CD4-positive, alpha-beta T cell (primary cell): ENCODE results near the gene MLLT6. TPM values are rescaled to one million over a fixed set of nuclear protein-coding genes. Genes with fewer than 3 reads are reported as not detected.

Experiments used
- ATAC-seq: fragments of 200-7000 bp; cut with Tn5 transposase; one replicate; pipeline ENCODE4 v1.10.0; 2022; ENCODE audit warnings: mild to moderate bottlenecking; ENCODE audit not compliant: poor library complexity
- CTCF ChIA-PET: fragments of 350-600 bp; sonication (Branson Sonifier 250); formaldehyde crosslinking; loops from one replicate; lab custom pipeline; 2021; ENCODE audit warnings: antibody characterized with exemption, inconsistent platforms; lab: Charles Lee
- POLR2A ChIA-PET: fragments of 350-600 bp; sonication (Branson Sonifier 250); formaldehyde crosslinking; loops from one replicate; lab custom pipeline; 2021; ENCODE audit warnings: antibody characterized with exemption, inconsistent platforms; lab: Charles Lee
- DNase-seq, 14 experiments: peaks; one replicate each; pipeline ENCODE4 v3.0.0-alpha.2; 2013 to 2020; ENCODE audit warnings: mixed read lengths in 2 of 14
- H3K27ac ChIP-seq, 2 donors: one replicate each; pipeline versions ENCODE4 v1.5.1 to v1.7.0; 2013; ENCODE audit warnings: low read length in 2 of 2, low read depth in 1 of 2, mild to moderate bottlenecking in 1 of 2
- H3K27me3 ChIP-seq, 2 experiments: 1 replicate in 1 of 2; 2 replicates in 1 of 2; pipeline versions ENCODE4 v1.6.1 to v1.7.0; 2013; ENCODE audit warnings: low read length in 2 of 2, control low read depth in 1 of 2, mild to moderate bottlenecking in 1 of 2, moderate library complexity in 1 of 2; ENCODE audit not compliant: insufficient read depth in 2 of 2, control insufficient read depth in 1 of 2
- H3K36me3 ChIP-seq: one replicate; pipeline ENCODE4 v1.6.1; 2013; ENCODE audit warnings: low read length, control low read depth; ENCODE audit not compliant: insufficient read depth
- H3K4me1 ChIP-seq: one replicate; pipeline ENCODE4 v1.6.1; 2013; ENCODE audit warnings: low read length, control low read depth; ENCODE audit not compliant: insufficient read depth
- H3K4me3 ChIP-seq: one replicate; pipeline ENCODE4 v1.5.1; 2013; ENCODE audit warnings: mild to moderate bottlenecking, low read length, moderate library complexity
- H3K9me3 ChIP-seq, 2 experiments: 1 replicate in 1 of 2; 2 replicates in 1 of 2; pipeline versions ENCODE4 v1.6.1 to v1.7.0; 2013; ENCODE audit warnings: low read length in 2 of 2, mild to moderate bottlenecking in 2 of 2, control low read depth in 1 of 2, moderate library complexity in 1 of 2; ENCODE audit not compliant: control insufficient read depth in 1 of 2, insufficient read depth in 1 of 2
- H3K27ac Mint-ChIP-seq: one replicate; pipeline ENCODE4 v1.8.0; 2020; ENCODE audit warnings: mixed read lengths
- H3K27me3 Mint-ChIP-seq: one replicate; pipeline ENCODE4 v1.8.0; 2021; ENCODE audit warnings: mixed read lengths
- H3K36me3 Mint-ChIP-seq: one replicate; pipeline ENCODE4 v1.8.0; 2021; ENCODE audit warnings: low read depth, mixed read lengths
- H3K4me1 Mint-ChIP-seq: one replicate; pipeline ENCODE4 v1.8.0; 2021; ENCODE audit warnings: low read depth, mixed read lengths
- H3K4me3 Mint-ChIP-seq: one replicate; pipeline ENCODE4 v1.8.0; 2020; ENCODE audit warnings: mild to moderate bottlenecking, mixed read lengths
- H3K9me3 Mint-ChIP-seq: one replicate; pipeline ENCODE4 v1.8.0; 2020; ENCODE audit warnings: mixed read lengths
- CTCF ChIP-seq: fragments of 200-600 bp; IDR thresholded peaks from one replicate; pipeline ENCODE4 v1.8.0; 2022; ENCODE audit warnings: antibody characterized with exemption, mild to moderate bottlenecking
- intact Hi-C, 2 experiments: fragments of 100-400 bp; cut with DNase I in 1 of 2; cut with micrococcal nuclease in 1 of 2; formaldehyde crosslinking; loops; one replicate each; pipeline versions ENCODE4 v1.15.1 to v1.9.0; 2023 to 2025; cut with DNase I, micrococcal nuclease
- total RNA-seq, 174 experiments: library from RNA in 2 of 174; stranded (reverse) in 2 of 174; gene quantifications; one replicate each; pipeline ENCODE4 v1.2.3 and lab custom pipeline; 2021 to 2026

MLLT6 gene
- total RNA-seq, 2 experiments from 2014 or later, result 321 to 324 TPM

- no peaks in the 10 kb centered on the region for H3K9me3 ChIP-seq
- H3K27ac Mint-ChIP-seq, result peak overlapping the region; percentile 40
- H3K4me3 ChIP-seq, result no peak overlapping the region
- ChIA-PET POLR2A (interaction anchor here (1.2 to 2.1 kb wide), 6 partner anchors 17 to 176 kb away, joined by 4 to 18 read pairs (median 7); partner anchors contain the start of gene MLLT6), CTCF (interaction anchor here (0.8 to 2.8 kb wide), 17 partner anchors 12 to 419 kb away, joined by 3 to 70 read pairs (median 4); partner anchors contain the start of gene EPOP)
- no peak for TF ChIP-seq CTCF
- no peak overlapping the region for H3K27ac ChIP-seq
- H3K4me1 Mint-ChIP-seq, result peaks cover 56% of the 10 kb centered on the region
- no peaks in the 10 kb centered on the region for H3K27me3 ChIP-seq
- no peaks in the 10 kb centered on the region for H3K27me3 Mint-ChIP-seq
- ATAC-seq (no peak), DNase-seq (peak in 5 of 14 experiments; percentile 29 to 68 (median 58))
- peaks cover 51% of the 10 kb centered on the region for H3K4me1 ChIP-seq
- H3K36me3 ChIP-seq, result peaks cover 8% of the 10 kb centered on the region
- H3K9me3 Mint-ChIP-seq, result no peaks in the 10 kb centered on the region
- peaks cover 4% of the 10 kb centered on the region for H3K36me3 Mint-ChIP-seq
- intact Hi-C loops, result loop anchor here in 1 of 2 experiments (1.0 to 5.0 kb wide), 2 partner anchors 37 to 176 kb away; no protein-coding TSS in a partner anchor
- no peak overlapping the region for H3K4me3 Mint-ChIP-seq
Measured at GRCh38 chr17:38733982-38734973, 29.2 kb downstream of the MLLT6 start.

GRCh38 chr17:38735161-38735997 lies 30.3 kb downstream of the MLLT6 start:
- peaks cover 50% of the 10 kb centered on the region for H3K4me1 Mint-ChIP-seq
- peak; percentile 46 for ATAC-seq

More at GRCh38 chr17:38735161-38735997, 30.3 kb downstream of the MLLT6 start:
- Histone ChIP-seq H3K27me3 (no peaks in the 10 kb centered on the region), H3K27ac (no peak overlapping the region), H3K9me3 (no peaks in the 10 kb centered on the region), H3K4me1 (peaks cover 45% of the 10 kb centered on the region), H3K36me3 (peaks cover 8% of the 10 kb centered on the region), H3K4me3 (no peak overlapping the region)
- no peak overlapping the region for H3K4me3 Mint-ChIP-seq
- no peaks in the 10 kb centered on the region for H3K27me3 Mint-ChIP-seq
- POLR2A ChIA-PET, result interaction anchor here (0.6 to 2.1 kb wide), 9 partner anchors 14 to 177 kb away, joined by 3 to 18 read pairs (median 5); partner anchors contain the start of genes EPOP and MLLT6
- H3K9me3 Mint-ChIP-seq, result no peaks in the 10 kb centered on the region
- CTCF ChIA-PET, result interaction anchor here (0.5 to 2.8 kb wide), 24 partner anchors 11 to 418 kb away, joined by 3 to 70 read pairs (median 4); partner anchors contain the start of genes EPOP and MLLT6
- H3K27ac Mint-ChIP-seq, result no peak overlapping the region
- H3K36me3 Mint-ChIP-seq, result peaks cover 4% of the 10 kb centered on the region
- intact Hi-C loops, result loop anchor here (1.0 to 5.0 kb wide), 3 partner anchors 58 to 243 kb away; no protein-coding TSS in a partner anchor
- DNase-seq, result peak; percentile 63 to 83 (median 72)
- peak; percentile 93 for TF ChIP-seq CTCF
